ENCODE results near the gene ADARB2. TPM values are rescaled to one million over a fixed set of nuclear protein-coding genes. Genes with fewer than 3 reads are reported as not detected.

The ADARB2 gene
- total and polyA plus RNA-seq, 4 donors = under 0.01 to 0.79 TPM; not detected in 2

DNA sequence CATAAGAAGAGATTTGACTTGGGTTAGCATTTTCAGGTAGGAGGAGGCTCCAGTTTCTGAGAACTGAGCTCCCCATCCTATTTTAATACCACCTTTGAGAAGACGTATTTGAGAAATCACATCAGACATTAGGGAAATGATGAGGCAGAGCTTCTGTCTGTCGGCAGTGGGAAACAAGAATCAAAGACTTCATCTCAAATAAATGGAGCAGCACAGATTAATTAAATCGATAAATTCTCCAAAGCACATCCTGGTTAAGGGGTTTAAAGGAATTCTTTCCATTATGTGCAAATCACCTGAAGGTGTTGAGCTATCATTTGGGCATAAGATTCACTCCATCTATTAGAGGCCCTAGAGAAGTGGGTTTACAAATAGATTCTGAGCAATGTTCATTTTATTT lies 7.6 kb downstream of the ADARB2 start:
- H3K4me1 ChIP-seq (ENCODE audit: control insufficient read depth in 1 of 2, insufficient read depth in 2 of 2, low read length in 2 of 2) = no peaks in the 10 kb centered on the region
- no peak overlapping the region for H3K27ac ChIP-seq (ENCODE audit: low read depth in 1 of 2, low read length in 2 of 2)
- intact Hi-C loops (cut with DNase I) = no loop called here
- DNase-seq = no peak
- ATAC-seq (ENCODE audit: low FRiP score) = no peak
- H3K36me3 ChIP-seq (ENCODE audit: control insufficient read depth in 1 of 2, insufficient read depth in 2 of 2, low read length in 1 of 2) = no peaks in the 10 kb centered on the region
- WGBS, 2 donors = 78 to 80% methylated on average over 3 of the region's 3 CpGs
- no peak overlapping the region for H3K4me3 ChIP-seq (ENCODE audit: low read length in 2 of 2)
- peaks cover 3% of the 10 kb centered on the region for H3K9me3 ChIP-seq (ENCODE audit: control insufficient read depth, low read length)
- no peaks in the 10 kb centered on the region for H3K27me3 ChIP-seq (ENCODE audit: control insufficient read depth in 1 of 2, insufficient read depth in 2 of 2, low read length in 1 of 2)

- intact Hi-C loops (cut with DNase I) = no loop called here
- peaks cover 3% of the 10 kb centered on the region for H3K9me3 ChIP-seq (ENCODE audit: control insufficient read depth, low read length)
- H3K27me3 ChIP-seq (ENCODE audit: control insufficient read depth in 1 of 2, insufficient read depth in 2 of 2, low read length in 1 of 2) = no peaks in the 10 kb centered on the region
- ATAC-seq (ENCODE audit: low FRiP score) (no peak), DNase-seq (no peak)
- H3K4me3 ChIP-seq (ENCODE audit: low read length in 2 of 2) = no peak overlapping the region
- no peak overlapping the region for H3K27ac ChIP-seq (ENCODE audit: low read depth in 1 of 2, low read length in 2 of 2)
- H3K36me3 ChIP-seq (ENCODE audit: control insufficient read depth in 1 of 2, insufficient read depth in 2 of 2, low read length in 1 of 2) = no peaks in the 10 kb centered on the region
- whole genome bisulfite sequencing, 2 donors = 80 to 81% methylated on average over 11 of the region's 11 CpGs
- no peaks in the 10 kb centered on the region for H3K4me1 ChIP-seq (ENCODE audit: control insufficient read depth in 1 of 2, insufficient read depth in 2 of 2, low read length in 2 of 2)
Measured at GRCh38 chr10:1726861-1727260, 10.5 kb downstream of the ADARB2 start.

GRCh38 chr10:1724921-1725488 lies 12.3 kb downstream of the ADARB2 start:
- H3K4me1 ChIP-seq (ENCODE audit: control insufficient read depth in 1 of 2, insufficient read depth in 2 of 2, low read length in 2 of 2) = no peaks in the 10 kb centered on the region
- DNase-seq (no peak), ATAC-seq (ENCODE audit: low FRiP score) (no peak)
- no peak overlapping the region for H3K4me3 ChIP-seq (ENCODE audit: low read length in 2 of 2)
- no peaks in the 10 kb centered on the region for H3K27me3 ChIP-seq (ENCODE audit: control insufficient read depth in 1 of 2, insufficient read depth in 2 of 2, low read length in 1 of 2)
- intact Hi-C loops (cut with DNase I) = no loop called here
- H3K27ac ChIP-seq (ENCODE audit: low read depth in 1 of 2, low read length in 2 of 2) = no peak overlapping the region
- H3K9me3 ChIP-seq (ENCODE audit: control insufficient read depth, low read length) = peaks cover 3% of the 10 kb centered on the region
- no peaks in the 10 kb centered on the region for H3K36me3 ChIP-seq (ENCODE audit: control insufficient read depth in 1 of 2, insufficient read depth in 2 of 2, low read length in 1 of 2)
- WGBS, 2 donors = 31 to 45% methylated on average over 15 of the region's 15 CpGs

DNA sequence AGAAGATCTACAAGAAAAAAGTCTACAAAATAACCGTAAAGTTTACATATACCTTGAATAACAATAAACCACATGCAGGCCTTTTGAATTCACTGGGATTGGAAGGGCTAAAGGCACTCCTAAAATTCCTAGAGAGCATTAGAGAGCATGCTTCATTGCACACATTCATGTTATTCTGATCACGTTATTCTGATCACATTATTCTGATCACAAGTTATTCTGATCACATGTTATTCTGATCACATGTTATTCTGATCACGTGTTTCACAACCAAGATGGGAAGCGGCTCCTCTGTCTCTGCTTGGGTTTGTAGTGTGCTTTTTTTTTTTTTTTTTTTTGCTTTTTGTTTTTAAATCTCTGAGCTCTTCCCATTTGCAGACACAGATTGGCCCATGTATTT lies 20.5 kb downstream of the ADARB2 start:
- 66% methylated on average over 4 of the region's 4 CpGs for WGBS, 2 donors
- no peaks in the 10 kb centered on the region for H3K4me1 ChIP-seq (ENCODE audit: control insufficient read depth in 1 of 2, insufficient read depth in 2 of 2, low read length in 2 of 2)
- intact Hi-C loops (cut with DNase I) = no loop called here
- DNase-seq = no peak
- no peaks in the 10 kb centered on the region for H3K9me3 ChIP-seq (ENCODE audit: control insufficient read depth, low read length)
- no peak overlapping the region for H3K27ac ChIP-seq (ENCODE audit: low read depth in 1 of 2, low read length in 2 of 2)
- no peaks in the 10 kb centered on the region for H3K36me3 ChIP-seq (ENCODE audit: control insufficient read depth in 1 of 2, insufficient read depth in 2 of 2, low read length in 1 of 2)
- H3K4me3 ChIP-seq (ENCODE audit: low read length in 2 of 2) = no peak overlapping the region
- H3K27me3 ChIP-seq (ENCODE audit: control insufficient read depth in 1 of 2, insufficient read depth in 2 of 2, low read length in 1 of 2) = no peaks in the 10 kb centered on the region
- no peak for ATAC-seq (ENCODE audit: low FRiP score)

DNA sequence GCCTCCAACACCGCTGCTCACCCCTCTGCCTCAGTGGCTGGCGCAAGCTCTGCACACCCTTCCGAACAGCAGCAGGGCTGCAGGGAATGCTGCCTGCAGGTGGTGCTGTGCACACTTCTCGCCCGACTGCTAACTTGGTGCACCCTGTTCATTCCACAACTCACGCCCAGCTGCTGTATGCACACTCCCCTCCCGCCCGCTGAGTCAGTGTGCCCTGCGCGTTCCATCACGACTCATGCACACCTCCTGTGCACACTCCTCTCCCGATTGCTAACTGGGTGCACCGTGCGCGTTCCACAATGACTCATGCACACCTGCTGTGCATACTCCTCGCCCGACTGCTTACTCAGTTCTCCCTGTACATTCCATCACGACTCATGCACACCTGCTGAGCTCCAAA lies 21.5 kb downstream of the ADARB2 start:
- no peak overlapping the region for H3K27ac ChIP-seq (ENCODE audit: low read depth in 1 of 2, low read length in 2 of 2)
- H3K36me3 ChIP-seq (ENCODE audit: control insufficient read depth in 1 of 2, insufficient read depth in 2 of 2, low read length in 1 of 2) = no peaks in the 10 kb centered on the region
- ATAC-seq (ENCODE audit: low FRiP score) (no peak), DNase-seq (no peak)
- WGBS, 2 donors = 37 to 45% methylated on average over 18 of the region's 18 CpGs
- H3K4me3 ChIP-seq (ENCODE audit: low read length in 2 of 2) = no peak overlapping the region
- no peaks in the 10 kb centered on the region for H3K27me3 ChIP-seq (ENCODE audit: control insufficient read depth in 1 of 2, insufficient read depth in 2 of 2, low read length in 1 of 2)
- H3K9me3 ChIP-seq (ENCODE audit: control insufficient read depth, low read length) = no peaks in the 10 kb centered on the region
- intact Hi-C loops (cut with DNase I) = no loop called here
- H3K4me1 ChIP-seq (ENCODE audit: control insufficient read depth in 1 of 2, insufficient read depth in 2 of 2, low read length in 2 of 2) = no peaks in the 10 kb centered on the region

DNA sequence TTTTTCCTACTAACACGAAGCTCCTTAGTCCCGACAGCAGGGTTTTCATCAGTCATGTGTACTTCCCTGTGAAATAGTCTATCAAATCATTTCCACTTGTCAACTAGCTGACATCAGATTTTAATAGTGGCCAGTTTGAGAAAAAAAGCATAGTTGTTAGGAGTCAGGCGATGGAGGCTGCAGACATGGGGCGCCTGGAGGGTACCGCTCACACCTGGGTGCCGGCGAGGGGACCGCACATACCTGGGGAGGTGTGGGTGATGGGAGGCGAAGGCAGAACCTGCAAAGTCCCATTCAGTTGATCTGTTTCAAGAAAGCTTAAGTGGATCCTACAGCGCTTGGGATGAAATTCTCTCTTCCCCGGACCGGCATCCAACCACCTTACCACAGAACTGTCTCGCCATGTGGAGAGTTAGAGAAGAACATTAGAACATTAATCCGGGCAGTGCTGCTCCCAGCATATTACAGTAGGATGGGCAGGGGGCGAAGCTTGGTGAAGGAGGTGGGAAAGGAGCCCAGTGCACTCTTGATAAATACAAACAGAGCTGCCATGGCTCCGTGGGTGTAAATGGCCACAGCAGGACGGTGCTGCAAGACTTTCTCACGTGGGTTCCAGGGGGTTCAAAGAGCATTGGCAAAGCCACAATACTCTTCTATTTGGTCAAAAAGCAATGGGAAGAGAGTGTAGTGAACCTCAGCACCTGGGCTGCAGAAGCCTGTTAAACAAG lies 24.2 kb downstream of the ADARB2 start:
- H3K4me1 ChIP-seq (ENCODE audit: control insufficient read depth in 1 of 2, insufficient read depth in 2 of 2, low read length in 2 of 2) = no peaks in the 10 kb centered on the region
- H3K27ac ChIP-seq (ENCODE audit: low read depth in 1 of 2, low read length in 2 of 2) = no peak overlapping the region
- intact Hi-C loops (cut with DNase I) = no loop called here
- DNase-seq (no peak), ATAC-seq (ENCODE audit: low FRiP score) (no peak)
- no peaks in the 10 kb centered on the region for H3K27me3 ChIP-seq (ENCODE audit: control insufficient read depth in 1 of 2, insufficient read depth in 2 of 2, low read length in 1 of 2)
- no peak overlapping the region for H3K4me3 ChIP-seq (ENCODE audit: low read length in 2 of 2)
- H3K9me3 ChIP-seq (ENCODE audit: control insufficient read depth, low read length) = no peaks in the 10 kb centered on the region
- H3K36me3 ChIP-seq (ENCODE audit: control insufficient read depth in 1 of 2, insufficient read depth in 2 of 2, low read length in 1 of 2) = no peaks in the 10 kb centered on the region
- WGBS, 2 donors = 85 to 86% methylated on average over 18 of the region's 18 CpGs

DNA sequence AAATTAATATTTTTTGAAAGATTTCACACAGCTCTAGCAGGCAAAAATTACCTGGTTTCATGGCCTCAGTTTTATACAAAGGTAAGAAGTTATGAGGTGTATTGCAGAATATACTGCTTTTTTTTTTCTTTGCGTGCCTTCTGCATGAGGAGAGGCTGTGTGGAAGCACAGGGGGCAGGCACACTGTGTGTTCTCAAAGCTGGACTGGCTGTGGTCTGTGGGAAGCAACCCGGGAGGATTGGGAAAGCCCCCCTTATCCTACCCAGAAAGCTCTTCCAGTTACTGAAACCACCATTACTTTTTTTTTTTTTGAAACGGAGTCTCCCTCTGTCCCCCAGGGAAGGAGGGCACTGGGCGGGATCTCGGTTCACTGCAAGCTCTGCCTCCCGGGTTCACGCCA lies 25.0 kb downstream of the ADARB2 start:
- ATAC-seq (ENCODE audit: low FRiP score) (no peak), DNase-seq (no peak)
- no peaks in the 10 kb centered on the region for H3K36me3 ChIP-seq (ENCODE audit: control insufficient read depth in 1 of 2, insufficient read depth in 2 of 2, low read length in 1 of 2)
- H3K4me1 ChIP-seq (ENCODE audit: control insufficient read depth in 1 of 2, insufficient read depth in 2 of 2, low read length in 2 of 2) = no peaks in the 10 kb centered on the region
- no peak overlapping the region for H3K27ac ChIP-seq (ENCODE audit: low read depth in 1 of 2, low read length in 2 of 2)
- WGBS, 2 donors = 78 to 79% methylated on average over 2 to 5 of the region's 7 CpGs
- no peaks in the 10 kb centered on the region for H3K27me3 ChIP-seq (ENCODE audit: control insufficient read depth in 1 of 2, insufficient read depth in 2 of 2, low read length in 1 of 2)
- no peaks in the 10 kb centered on the region for H3K9me3 ChIP-seq (ENCODE audit: control insufficient read depth, low read length)
- intact Hi-C loops (cut with DNase I) = no loop called here
- H3K4me3 ChIP-seq (ENCODE audit: low read length in 2 of 2) = no peak overlapping the region

GRCh38 chr10:1709161-1709560 lies 28.2 kb downstream of the ADARB2 start:
- WGBS, 2 donors = 18 to 42% methylated on average over 2 of the region's 2 CpGs

DNA sequence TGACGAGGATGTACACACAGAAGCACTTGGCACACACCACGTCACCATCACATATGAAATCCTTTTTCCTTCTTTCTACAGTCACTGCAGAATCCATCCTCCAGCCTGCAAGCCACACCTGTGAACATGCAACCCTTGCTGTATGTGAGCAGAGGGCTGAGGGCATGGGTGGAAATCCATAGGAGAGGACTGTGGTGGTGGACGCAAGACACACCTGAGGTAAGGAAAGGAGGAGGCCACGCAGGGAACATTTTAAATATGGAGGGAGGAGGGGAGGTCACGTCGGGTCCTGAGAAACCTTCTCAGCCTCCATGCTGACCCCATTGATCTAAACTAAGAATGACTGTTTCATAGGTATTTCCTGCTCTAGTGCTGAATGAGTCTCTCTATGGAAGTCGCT lies 28.6 kb downstream of the ADARB2 start:
- Histone ChIP-seq H3K9me3 (ENCODE audit: control insufficient read depth, low read length) (no peaks in the 10 kb centered on the region), H3K27me3 (ENCODE audit: control insufficient read depth in 1 of 2, insufficient read depth in 2 of 2, low read length in 1 of 2) (no peaks in the 10 kb centered on the region), H3K4me1 (ENCODE audit: control insufficient read depth in 1 of 2, insufficient read depth in 2 of 2, low read length in 2 of 2) (no peaks in the 10 kb centered on the region), H3K36me3 (ENCODE audit: control insufficient read depth in 1 of 2, insufficient read depth in 2 of 2, low read length in 1 of 2) (no peaks in the 10 kb centered on the region), H3K4me3 (ENCODE audit: low read length in 2 of 2) (no peak overlapping the region), H3K27ac (ENCODE audit: low read depth in 1 of 2, low read length in 2 of 2) (no peak overlapping the region)
- DNase-seq = no peak
- 65 to 69% methylated on average over 7 of the region's 7 CpGs for WGBS, 2 donors
- ATAC-seq (ENCODE audit: low FRiP score) = no peak
- intact Hi-C loops (cut with DNase I) = no loop called here

More at GRCh38 chr10:1709161-1709560, 28.2 kb downstream of the ADARB2 start:
- no peaks in the 10 kb centered on the region for H3K4me1 ChIP-seq (ENCODE audit: control insufficient read depth in 1 of 2, insufficient read depth in 2 of 2, low read length in 2 of 2)
- ATAC-seq (ENCODE audit: low FRiP score) (no peak), DNase-seq (no peak)
- H3K9me3 ChIP-seq (ENCODE audit: control insufficient read depth, low read length) = no peaks in the 10 kb centered on the region
- H3K27ac ChIP-seq (ENCODE audit: low read depth in 1 of 2, low read length in 2 of 2) = no peak overlapping the region
- intact Hi-C loops (cut with DNase I) = no loop called here
- H3K36me3 ChIP-seq (ENCODE audit: control insufficient read depth in 1 of 2, insufficient read depth in 2 of 2, low read length in 1 of 2) = no peaks in the 10 kb centered on the region
- no peak overlapping the region for H3K4me3 ChIP-seq (ENCODE audit: low read length in 2 of 2)
- H3K27me3 ChIP-seq (ENCODE audit: control insufficient read depth in 1 of 2, insufficient read depth in 2 of 2, low read length in 1 of 2) = no peaks in the 10 kb centered on the region

Measured in aorta (tissue), 5 donors.